WTC11 (cell line): ENCODE measurements around the gene PRKCG. TPM values are rescaled to one million over a fixed set of nuclear protein-coding genes. Genes with fewer than 3 reads are reported as not detected.

ENCODE experiments used
- EMX1 ChIP-seq: fragments of 250-450 bp; sonication (Bioruptor Pico); IDR thresholded peaks from 2 replicates; pipeline ENCODE4 v1.8.0; 2021; ENCODE audit warnings: mild to moderate bottlenecking
- GABPB1 ChIP-seq: sonication (generic); formaldehyde crosslinking; IDR thresholded peaks from 2 replicates; pipeline ENCODE4 v1.8.1; 2023; ENCODE audit warnings: mild to moderate bottlenecking, missing genetic modification reagents
- GRHL2 ChIP-seq: fragments of 250-450 bp; sonication (Bioruptor Pico); IDR thresholded peaks from 2 replicates; pipeline ENCODE4 v1.8.0; 2022; ENCODE audit warnings: mild to moderate bottlenecking, moderate library complexity; ENCODE audit not compliant: insufficient replicate concordance, severe bottlenecking
- IRF2 ChIP-seq: sonication (generic); formaldehyde crosslinking; IDR thresholded peaks from 2 replicates; pipeline ENCODE4 v1.8.0; 2022; ENCODE audit warnings: low read depth, missing genetic modification reagents, borderline replicate concordance
- JUN ChIP-seq: sonication (generic); formaldehyde crosslinking; IDR thresholded peaks from 2 replicates; pipeline ENCODE4 v1.8.0; 2023; ENCODE audit warnings: mild to moderate bottlenecking, missing genetic modification reagents
- NFE2L1 ChIP-seq: sonication (generic); formaldehyde crosslinking; IDR thresholded peaks from 2 replicates; pipeline ENCODE4 v1.8.1; 2023; ENCODE audit warnings: missing genetic modification reagents
- NR3C1 ChIP-seq: sonication (generic); formaldehyde crosslinking; conservative IDR thresholded peaks from 2 replicates; pipeline ENCODE4 v1.8.1; 2023; ENCODE audit warnings: low read depth, mild to moderate bottlenecking, missing genetic modification reagents
- SMAD4 ChIP-seq: sonication (generic); formaldehyde crosslinking; IDR thresholded peaks from 2 replicates; pipeline ENCODE4 v1.8.0; 2022; ENCODE audit warnings: mild to moderate bottlenecking, missing genetic modification reagents
- SP1 ChIP-seq: sonication (generic); formaldehyde crosslinking; conservative IDR thresholded peaks from 2 replicates; pipeline ENCODE4 v1.8.1; 2022; ENCODE audit warnings: missing genetic modification reagents
- TEAD4 ChIP-seq: sonication (generic); formaldehyde crosslinking; IDR thresholded peaks from 2 replicates; pipeline ENCODE4 v1.8.0; 2022; ENCODE audit warnings: mild to moderate bottlenecking, missing genetic modification reagents
- TP53 ChIP-seq: sonication (generic); formaldehyde crosslinking; IDR thresholded peaks from 2 replicates; pipeline ENCODE4 v1.8.1; 2023; ENCODE audit warnings: mild to moderate bottlenecking, missing genetic modification reagents
- total RNA-seq: library from RNA; stranded (reverse); gene quantifications from 3 replicates; pipeline ENCODE4 v1.2.3, GENCODE V29; 2021
- TF ChIP-seq, protein P1 (sequence below): sonication (generic); formaldehyde crosslinking; IDR thresholded peaks from 2 replicates; pipeline ENCODE4 v1.8.0; 2022; ENCODE audit warnings: missing genetic modification reagents
- TF ChIP-seq, protein P2 (sequence below): sonication (generic); formaldehyde crosslinking; IDR thresholded peaks from 2 replicates; pipeline ENCODE4 v1.8.0; 2022; ENCODE audit warnings: mild to moderate bottlenecking, missing genetic modification reagents
- TF ChIP-seq, protein P3 (sequence below): sonication (generic); formaldehyde crosslinking; IDR thresholded peaks from 2 replicates; pipeline ENCODE4 v1.8.0; 2023; ENCODE audit warnings: missing genetic modification reagents
- TF ChIP-seq, protein P4 (sequence below): sonication (generic); formaldehyde crosslinking; IDR thresholded peaks from 2 replicates; pipeline ENCODE4 v1.8.1; 2023; ENCODE audit warnings: mild to moderate bottlenecking, missing genetic modification reagents, moderate library complexity
- TF ChIP-seq, protein P5 (sequence below): fragments of 250-450 bp; sonication (Bioruptor Pico); IDR thresholded peaks from 2 replicates; pipeline ENCODE4 v1.9.0; 2021; ENCODE audit warnings: mild to moderate bottlenecking, borderline replicate concordance
- TF ChIP-seq, protein P6 (sequence below): sonication (generic); formaldehyde crosslinking; IDR thresholded peaks from 2 replicates; pipeline ENCODE4 v1.8.0; 2023; ENCODE audit warnings: mild to moderate bottlenecking, missing genetic modification reagents
- TF ChIP-seq, protein P7 (sequence below): sonication (generic); formaldehyde crosslinking; IDR thresholded peaks from 2 replicates; pipeline ENCODE4 v1.8.1; 2023; ENCODE audit warnings: mild to moderate bottlenecking, missing genetic modification reagents
- TF ChIP-seq, protein P8 (sequence below): fragments of 250-450 bp; sonication (Bioruptor Pico); IDR thresholded peaks from 2 replicates; pipeline ENCODE4 v1.9.0; 2021; ENCODE audit warnings: moderate library complexity, mild to moderate bottlenecking, inconsistent platforms, borderline replicate concordance

PRKCG gene
- total RNA-seq, 1 experiment from 2014 or later, result 23.0 TPM

DNA sequence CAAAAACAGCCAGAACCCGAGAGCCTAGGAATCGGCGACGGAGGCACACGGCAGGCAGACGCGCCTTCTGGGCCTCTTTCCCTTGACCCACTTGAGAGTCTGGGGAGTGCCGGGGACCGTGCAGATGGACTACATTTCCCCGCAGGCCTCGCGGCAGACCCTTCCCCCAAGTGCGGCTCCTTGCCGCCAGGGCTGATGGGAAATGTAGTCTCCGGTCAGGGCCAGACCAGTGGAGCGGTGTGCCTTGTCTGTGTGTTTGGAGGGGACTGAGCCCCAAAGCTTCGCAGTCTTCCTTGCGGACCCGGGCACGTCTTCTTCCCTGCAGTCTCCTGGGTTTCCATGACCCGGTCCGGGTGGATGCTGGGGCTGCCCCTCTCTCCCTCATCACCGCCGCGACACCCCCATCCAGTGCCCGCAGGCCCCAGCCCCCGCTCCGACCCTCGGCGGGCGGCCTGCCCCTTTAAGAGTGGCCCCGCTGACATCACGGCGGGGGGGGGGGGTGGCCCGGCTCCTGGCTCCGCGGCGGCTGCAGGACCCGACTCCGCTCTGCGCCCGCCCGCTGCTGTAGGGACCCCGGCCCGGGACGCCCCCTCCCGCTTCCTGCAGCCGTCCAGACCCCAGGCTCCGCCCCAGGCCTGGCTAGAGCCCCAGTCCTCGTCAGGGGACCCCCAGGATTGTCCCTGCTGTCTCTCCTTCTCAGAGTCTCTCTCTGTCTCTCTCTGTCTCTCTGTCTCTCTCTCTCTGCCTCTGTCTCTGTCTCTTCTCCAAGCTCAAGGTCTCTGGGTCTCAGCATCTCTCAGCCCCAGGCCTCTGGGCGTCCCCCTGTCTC, 26.3 kb downstream of the PRKCG start (continued):
- TF ChIP-seq, protein P1, sequence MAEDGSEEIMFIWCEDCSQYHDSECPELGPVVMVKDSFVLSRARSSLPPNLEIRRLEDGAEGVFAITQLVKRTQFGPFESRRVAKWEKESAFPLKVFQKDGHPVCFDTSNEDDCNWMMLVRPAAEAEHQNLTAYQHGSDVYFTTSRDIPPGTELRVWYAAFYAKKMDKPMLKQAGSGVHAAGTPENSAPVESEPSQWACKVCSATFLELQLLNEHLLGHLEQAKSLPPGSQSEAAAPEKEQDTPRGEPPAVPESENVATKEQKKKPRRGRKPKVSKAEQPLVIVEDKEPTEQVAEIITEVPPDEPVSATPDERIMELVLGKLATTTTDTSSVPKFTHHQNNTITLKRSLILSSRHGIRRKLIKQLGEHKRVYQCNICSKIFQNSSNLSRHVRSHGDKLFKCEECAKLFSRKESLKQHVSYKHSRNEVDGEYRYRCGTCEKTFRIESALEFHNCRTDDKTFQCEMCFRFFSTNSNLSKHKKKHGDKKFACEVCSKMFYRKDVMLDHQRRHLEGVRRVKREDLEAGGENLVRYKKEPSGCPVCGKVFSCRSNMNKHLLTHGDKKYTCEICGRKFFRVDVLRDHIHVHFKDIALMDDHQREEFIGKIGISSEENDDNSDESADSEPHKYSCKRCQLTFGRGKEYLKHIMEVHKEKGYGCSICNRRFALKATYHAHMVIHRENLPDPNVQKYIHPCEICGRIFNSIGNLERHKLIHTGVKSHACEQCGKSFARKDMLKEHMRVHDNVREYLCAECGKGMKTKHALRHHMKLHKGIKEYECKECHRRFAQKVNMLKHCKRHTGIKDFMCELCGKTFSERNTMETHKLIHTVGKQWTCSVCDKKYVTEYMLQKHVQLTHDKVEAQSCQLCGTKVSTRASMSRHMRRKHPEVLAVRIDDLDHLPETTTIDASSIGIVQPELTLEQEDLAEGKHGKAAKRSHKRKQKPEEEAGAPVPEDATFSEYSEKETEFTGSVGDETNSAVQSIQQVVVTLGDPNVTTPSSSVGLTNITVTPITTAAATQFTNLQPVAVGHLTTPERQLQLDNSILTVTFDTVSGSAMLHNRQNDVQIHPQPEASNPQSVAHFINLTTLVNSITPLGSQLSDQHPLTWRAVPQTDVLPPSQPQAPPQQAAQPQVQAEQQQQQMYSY, result no peak
- TF ChIP-seq, protein P2, sequence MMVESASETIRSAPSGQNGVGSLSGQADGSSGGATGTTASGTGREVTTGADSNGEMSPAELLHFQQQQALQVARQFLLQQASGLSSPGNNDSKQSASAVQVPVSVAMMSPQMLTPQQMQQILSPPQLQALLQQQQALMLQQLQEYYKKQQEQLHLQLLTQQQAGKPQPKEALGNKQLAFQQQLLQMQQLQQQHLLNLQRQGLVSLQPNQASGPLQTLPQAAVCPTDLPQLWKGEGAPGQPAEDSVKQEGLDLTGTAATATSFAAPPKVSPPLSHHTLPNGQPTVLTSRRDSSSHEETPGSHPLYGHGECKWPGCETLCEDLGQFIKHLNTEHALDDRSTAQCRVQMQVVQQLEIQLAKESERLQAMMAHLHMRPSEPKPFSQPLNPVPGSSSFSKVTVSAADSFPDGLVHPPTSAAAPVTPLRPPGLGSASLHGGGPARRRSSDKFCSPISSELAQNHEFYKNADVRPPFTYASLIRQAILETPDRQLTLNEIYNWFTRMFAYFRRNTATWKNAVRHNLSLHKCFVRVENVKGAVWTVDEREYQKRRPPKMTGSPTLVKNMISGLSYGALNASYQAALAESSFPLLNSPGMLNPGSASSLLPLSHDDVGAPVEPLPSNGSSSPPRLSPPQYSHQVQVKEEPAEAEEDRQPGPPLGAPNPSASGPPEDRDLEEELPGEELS (CRISPR knock-in tag), result no peak
- TF ChIP-seq, protein P3, sequence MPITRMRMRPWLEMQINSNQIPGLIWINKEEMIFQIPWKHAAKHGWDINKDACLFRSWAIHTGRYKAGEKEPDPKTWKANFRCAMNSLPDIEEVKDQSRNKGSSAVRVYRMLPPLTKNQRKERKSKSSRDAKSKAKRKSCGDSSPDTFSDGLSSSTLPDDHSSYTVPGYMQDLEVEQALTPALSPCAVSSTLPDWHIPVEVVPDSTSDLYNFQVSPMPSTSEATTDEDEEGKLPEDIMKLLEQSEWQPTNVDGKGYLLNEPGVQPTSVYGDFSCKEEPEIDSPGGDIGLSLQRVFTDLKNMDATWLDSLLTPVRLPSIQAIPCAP (CRISPR knock-in tag), result no peak
- 0 out of 2 replicates have a peak, but pooled peaks have one; percentile 35 for TF ChIP-seq SP1 (CRISPR knock-in tag)
- TF ChIP-seq, protein P4, sequence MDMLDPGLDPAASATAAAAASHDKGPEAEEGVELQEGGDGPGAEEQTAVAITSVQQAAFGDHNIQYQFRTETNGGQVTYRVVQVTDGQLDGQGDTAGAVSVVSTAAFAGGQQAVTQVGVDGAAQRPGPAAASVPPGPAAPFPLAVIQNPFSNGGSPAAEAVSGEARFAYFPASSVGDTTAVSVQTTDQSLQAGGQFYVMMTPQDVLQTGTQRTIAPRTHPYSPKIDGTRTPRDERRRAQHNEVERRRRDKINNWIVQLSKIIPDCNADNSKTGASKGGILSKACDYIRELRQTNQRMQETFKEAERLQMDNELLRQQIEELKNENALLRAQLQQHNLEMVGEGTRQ (CRISPR knock-in tag), result no peak
- no peak for TF ChIP-seq SMAD4 (CRISPR knock-in tag)
- no peak for TF ChIP-seq JUN (CRISPR knock-in tag)
- no peak for TF ChIP-seq GABPB1 (CRISPR knock-in tag)
- TF ChIP-seq NFE2L1 (CRISPR knock-in tag), result 0 out of 2 replicates have a peak, but pooled peaks have one; percentile 36
- TF ChIP-seq, protein P5, sequence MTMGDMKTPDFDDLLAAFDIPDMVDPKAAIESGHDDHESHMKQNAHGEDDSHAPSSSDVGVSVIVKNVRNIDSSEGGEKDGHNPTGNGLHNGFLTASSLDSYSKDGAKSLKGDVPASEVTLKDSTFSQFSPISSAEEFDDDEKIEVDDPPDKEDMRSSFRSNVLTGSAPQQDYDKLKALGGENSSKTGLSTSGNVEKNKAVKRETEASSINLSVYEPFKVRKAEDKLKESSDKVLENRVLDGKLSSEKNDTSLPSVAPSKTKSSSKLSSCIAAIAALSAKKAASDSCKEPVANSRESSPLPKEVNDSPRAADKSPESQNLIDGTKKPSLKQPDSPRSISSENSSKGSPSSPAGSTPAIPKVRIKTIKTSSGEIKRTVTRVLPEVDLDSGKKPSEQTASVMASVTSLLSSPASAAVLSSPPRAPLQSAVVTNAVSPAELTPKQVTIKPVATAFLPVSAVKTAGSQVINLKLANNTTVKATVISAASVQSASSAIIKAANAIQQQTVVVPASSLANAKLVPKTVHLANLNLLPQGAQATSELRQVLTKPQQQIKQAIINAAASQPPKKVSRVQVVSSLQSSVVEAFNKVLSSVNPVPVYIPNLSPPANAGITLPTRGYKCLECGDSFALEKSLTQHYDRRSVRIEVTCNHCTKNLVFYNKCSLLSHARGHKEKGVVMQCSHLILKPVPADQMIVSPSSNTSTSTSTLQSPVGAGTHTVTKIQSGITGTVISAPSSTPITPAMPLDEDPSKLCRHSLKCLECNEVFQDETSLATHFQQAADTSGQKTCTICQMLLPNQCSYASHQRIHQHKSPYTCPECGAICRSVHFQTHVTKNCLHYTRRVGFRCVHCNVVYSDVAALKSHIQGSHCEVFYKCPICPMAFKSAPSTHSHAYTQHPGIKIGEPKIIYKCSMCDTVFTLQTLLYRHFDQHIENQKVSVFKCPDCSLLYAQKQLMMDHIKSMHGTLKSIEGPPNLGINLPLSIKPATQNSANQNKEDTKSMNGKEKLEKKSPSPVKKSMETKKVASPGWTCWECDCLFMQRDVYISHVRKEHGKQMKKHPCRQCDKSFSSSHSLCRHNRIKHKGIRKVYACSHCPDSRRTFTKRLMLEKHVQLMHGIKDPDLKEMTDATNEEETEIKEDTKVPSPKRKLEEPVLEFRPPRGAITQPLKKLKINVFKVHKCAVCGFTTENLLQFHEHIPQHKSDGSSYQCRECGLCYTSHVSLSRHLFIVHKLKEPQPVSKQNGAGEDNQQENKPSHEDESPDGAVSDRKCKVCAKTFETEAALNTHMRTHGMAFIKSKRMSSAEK (CRISPR knock-in tag), result no peak
- TF ChIP-seq TEAD4 (CRISPR knock-in tag), result no peak
- TF ChIP-seq TP53, result no peak
- TF ChIP-seq, protein P6, sequence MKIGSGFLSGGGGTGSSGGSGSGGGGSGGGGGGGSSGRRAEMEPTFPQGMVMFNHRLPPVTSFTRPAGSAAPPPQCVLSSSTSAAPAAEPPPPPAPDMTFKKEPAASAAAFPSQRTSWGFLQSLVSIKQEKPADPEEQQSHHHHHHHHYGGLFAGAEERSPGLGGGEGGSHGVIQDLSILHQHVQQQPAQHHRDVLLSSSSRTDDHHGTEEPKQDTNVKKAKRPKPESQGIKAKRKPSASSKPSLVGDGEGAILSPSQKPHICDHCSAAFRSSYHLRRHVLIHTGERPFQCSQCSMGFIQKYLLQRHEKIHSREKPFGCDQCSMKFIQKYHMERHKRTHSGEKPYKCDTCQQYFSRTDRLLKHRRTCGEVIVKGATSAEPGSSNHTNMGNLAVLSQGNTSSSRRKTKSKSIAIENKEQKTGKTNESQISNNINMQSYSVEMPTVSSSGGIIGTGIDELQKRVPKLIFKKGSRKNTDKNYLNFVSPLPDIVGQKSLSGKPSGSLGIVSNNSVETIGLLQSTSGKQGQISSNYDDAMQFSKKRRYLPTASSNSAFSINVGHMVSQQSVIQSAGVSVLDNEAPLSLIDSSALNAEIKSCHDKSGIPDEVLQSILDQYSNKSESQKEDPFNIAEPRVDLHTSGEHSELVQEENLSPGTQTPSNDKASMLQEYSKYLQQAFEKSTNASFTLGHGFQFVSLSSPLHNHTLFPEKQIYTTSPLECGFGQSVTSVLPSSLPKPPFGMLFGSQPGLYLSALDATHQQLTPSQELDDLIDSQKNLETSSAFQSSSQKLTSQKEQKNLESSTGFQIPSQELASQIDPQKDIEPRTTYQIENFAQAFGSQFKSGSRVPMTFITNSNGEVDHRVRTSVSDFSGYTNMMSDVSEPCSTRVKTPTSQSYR (CRISPR knock-in tag), result 0 out of 2 replicates have a peak, but pooled peaks have one; percentile 23
- TF ChIP-seq, protein P7, sequence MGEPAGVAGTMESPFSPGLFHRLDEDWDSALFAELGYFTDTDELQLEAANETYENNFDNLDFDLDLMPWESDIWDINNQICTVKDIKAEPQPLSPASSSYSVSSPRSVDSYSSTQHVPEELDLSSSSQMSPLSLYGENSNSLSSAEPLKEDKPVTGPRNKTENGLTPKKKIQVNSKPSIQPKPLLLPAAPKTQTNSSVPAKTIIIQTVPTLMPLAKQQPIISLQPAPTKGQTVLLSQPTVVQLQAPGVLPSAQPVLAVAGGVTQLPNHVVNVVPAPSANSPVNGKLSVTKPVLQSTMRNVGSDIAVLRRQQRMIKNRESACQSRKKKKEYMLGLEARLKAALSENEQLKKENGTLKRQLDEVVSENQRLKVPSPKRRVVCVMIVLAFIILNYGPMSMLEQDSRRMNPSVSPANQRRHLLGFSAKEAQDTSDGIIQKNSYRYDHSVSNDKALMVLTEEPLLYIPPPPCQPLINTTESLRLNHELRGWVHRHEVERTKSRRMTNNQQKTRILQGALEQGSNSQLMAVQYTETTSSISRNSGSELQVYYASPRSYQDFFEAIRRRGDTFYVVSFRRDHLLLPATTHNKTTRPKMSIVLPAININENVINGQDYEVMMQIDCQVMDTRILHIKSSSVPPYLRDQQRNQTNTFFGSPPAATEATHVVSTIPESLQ (CRISPR knock-in tag), result no peak
- no peak for TF ChIP-seq EMX1 (CRISPR knock-in tag)
- no peak for TF ChIP-seq NR3C1
- TF ChIP-seq, protein P8, sequence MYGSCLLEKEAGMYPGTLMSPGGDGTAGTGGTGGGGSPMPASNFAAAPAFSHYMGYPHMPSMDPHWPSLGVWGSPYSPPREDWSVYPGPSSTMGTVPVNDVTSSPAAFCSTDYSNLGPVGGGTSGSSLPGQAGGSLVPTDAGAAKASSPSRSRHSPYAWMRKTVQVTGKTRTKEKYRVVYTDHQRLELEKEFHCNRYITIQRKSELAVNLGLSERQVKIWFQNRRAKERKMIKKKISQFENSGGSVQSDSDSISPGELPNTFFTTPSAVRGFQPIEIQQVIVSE (CRISPR knock-in tag), result no peak
- TF ChIP-seq GRHL2 (CRISPR knock-in tag), result no peak
- no peak for TF ChIP-seq IRF2
